Activated CD4-positive, alpha-beta T cell treated with anti-CD3 and anti-CD28 coated beads, Interleukin-10, Interleukin-2, amounts not matched to agents 100 ng/mL and 50 ng/mL, durations not matched to agents 16 hours and 8 hours (primary cell): ENCODE data around the gene NOXA1.

Source experiments
- DNase-seq: peaks from one replicate; pipeline ENCODE4 v3.0.0-alpha.2; 2020

Gene NOXA1

DNA sequence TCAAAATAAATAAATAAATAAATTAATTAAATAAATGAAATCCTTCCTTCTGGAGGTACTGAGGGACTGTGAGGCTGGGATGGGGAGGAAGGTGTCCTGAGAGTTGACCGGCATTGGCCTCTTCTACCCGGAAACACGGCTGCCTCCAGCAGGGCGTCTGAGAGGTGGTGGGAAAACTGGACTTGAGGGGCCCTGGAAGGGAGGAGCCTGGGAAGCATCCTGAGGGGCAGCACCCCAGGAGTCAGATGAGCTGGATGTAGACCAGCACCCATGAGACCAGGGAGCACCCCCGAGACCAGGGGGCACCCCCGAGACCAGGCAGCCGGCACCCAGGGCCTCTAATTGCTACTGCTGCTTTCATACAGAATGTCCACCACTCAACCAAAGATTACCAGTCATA lies 44.7 kb downstream of the NOXA1 start:
- DNase-seq: no peak

DNA sequence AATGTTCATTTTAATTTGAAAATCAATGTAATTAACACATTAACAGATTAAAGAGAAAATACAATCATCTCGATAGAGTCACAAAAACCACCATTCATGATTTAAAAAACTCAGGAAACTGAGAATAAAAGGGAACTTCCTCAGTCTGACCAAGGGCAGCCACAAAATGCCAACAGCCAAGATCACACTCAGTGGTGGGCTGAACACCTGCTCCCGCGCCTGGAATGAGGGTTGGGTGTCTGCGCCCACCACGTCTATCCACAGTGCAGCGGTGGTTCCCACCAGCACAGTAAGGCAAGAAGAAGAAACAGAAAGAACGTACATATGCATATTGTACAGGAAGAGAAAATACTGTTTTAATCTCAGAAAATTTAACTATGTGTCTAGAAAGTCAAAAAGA lies 47.6 kb downstream of the NOXA1 start:
- DNase-seq: no peak

DNA sequence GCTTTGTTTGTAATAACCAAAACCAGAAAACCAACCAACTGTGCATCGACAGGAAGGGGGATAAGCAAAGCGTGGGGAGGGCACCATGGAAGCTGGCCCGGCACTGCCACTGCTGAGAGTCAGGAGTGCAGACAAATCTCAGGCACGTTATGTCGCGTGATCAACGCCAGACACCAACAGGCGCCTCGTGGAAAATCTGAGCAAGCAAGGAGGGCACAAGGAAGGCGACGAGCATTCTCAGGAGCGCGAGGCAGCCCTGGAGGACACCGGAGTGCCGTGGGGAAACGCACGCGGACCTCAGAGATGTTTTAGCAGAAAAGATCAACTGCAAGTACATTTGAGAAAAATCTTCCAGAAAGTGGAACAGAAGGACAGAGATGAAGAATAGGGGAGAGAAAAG lies 51.1 kb downstream of the NOXA1 start:
- no peak for DNase-seq

DNA sequence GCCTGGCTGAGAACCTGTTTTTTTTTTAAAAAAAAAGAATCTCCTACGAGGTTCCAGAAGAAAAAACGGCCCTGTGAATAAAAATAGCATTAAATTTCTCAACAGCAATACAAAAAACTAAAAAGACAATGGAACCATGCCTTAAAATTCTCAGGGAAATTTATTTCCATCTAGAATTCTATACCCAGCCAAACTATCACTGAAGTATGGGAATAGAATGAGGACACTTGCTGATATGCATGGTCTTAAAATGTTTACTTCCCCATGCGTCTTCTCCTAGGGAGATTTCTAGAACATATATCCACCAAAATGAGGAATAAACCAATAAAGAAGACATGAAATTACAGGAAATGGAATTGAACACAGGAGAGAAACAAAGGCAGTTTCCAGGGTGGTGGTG lies 52.5 kb downstream of the NOXA1 start:
- DNase-seq: no peak

DNA sequence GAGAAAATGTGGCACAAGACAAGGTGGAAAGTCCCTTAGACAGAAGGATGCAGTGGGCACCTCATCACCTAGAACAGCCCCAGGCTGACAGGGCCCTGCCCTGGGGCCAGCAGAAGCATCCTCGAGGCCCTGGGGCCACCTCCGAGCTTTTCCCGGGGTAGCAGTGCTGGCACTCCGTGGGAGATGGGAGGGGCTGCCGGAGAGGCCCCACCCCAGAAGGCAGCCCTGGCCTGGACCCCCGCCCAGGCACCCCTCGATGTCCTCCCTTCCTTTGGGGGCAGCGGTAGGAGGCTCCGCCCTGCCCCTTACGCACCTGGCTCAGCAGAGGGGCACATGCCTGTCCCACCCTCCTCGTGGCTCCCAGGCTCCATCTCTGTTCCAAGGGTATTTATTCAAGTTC lies 53.7 kb downstream of the NOXA1 start:
- no peak for DNase-seq

DNA sequence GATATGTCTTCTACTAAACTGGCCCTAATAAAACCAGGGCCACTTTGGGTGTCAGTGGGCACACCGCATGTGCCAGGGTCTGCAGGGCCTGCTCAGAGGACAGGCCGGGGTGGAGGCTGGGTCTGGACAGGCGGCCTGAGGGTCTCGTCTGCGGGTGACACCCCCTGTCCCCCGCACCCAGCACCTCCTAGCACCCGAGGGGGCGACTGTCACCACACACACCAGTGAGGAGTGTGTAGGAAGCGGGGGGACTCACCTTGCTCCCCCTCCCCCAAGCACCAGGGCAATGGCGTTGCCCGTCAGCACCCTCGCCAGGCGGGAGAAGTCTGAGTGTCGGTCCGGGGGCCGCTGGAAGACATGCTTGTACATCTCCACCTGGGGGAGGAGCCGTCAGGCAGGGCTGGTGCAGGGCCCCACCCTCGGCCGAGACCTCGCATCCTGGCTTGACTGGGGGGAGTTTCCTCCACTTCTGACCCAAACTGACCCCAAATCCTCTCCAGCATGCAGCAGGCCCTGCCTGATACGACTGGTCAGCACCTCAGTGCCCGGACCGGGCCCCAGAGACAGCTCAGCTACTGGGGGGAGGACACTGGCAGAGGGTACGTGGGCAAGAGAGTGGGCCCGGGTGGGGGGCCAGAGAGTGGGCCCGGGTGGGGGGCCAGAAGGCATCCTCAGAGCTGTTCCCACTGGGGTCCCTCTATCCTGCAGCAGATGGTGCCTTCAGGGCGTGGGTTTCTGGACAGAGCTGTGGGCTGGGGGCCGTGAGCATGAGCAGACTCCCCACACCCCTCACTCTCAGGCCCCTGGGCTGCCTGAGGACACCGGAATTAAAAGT lies 54.8 kb downstream of the NOXA1 start:
- DNase-seq: no peak

DNA sequence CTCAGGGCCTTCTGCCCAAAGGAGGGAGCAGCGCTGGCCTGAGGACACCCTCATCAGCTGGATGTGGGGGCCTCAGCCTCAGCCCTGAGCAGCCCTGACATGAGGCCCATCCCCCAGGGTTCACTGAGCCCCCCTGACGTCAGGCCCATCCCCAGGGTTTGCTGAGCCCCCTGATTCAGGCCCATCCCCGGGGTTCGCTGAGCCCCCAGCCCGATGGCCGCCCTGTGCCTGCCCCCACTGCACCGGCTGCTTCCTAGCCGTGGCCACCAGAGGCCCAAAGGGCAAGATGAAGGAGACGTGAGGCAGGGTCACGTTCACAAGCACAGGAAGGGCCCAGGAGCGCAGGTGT lies 55.4 kb downstream of the NOXA1 start:
- no peak for DNase-seq

DNA sequence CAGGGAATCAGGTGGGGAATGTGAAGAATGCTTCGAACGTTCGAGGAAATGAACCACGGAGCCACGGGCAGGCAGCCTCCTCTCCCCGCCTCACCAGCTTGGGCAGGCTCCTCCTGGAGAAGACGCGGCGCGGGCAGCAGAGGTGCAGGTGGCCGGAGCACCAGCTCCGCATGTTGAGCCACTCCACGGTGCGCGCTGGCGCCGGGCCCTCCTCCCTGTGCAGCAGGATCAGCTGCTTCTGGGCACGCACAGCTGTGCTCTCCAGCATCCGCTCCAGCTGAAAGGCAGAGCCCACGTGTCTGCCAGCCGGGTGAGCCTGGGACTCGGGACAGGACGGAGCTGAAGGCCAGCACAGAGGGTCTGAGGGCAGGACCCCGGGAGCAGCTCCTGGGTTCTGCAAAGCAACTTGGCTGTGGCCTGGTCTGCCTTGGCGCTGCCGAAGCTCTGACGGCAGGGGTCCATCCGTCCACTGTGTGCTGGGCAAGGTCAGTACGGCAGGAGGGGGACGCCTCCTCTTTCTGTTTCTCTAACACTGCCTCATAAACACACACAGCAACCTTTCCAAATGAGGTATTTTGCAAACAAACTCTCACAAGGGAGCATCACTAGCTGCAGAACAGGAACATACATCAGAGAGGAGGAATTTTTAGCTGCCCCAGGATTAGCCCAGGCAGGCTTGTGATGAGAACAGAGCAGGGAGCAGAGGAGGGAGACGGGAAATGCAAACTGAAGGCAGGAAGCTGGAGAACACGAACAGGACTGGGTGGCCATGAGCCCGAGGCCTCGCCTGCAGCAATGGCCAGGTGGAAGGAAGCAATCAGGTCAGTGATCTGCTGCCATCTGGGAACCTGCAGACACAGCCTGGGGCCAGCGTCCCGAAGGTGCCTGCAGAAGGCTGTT lies 56.0 kb downstream of the NOXA1 start:
- DNase-seq: no peak

DNA sequence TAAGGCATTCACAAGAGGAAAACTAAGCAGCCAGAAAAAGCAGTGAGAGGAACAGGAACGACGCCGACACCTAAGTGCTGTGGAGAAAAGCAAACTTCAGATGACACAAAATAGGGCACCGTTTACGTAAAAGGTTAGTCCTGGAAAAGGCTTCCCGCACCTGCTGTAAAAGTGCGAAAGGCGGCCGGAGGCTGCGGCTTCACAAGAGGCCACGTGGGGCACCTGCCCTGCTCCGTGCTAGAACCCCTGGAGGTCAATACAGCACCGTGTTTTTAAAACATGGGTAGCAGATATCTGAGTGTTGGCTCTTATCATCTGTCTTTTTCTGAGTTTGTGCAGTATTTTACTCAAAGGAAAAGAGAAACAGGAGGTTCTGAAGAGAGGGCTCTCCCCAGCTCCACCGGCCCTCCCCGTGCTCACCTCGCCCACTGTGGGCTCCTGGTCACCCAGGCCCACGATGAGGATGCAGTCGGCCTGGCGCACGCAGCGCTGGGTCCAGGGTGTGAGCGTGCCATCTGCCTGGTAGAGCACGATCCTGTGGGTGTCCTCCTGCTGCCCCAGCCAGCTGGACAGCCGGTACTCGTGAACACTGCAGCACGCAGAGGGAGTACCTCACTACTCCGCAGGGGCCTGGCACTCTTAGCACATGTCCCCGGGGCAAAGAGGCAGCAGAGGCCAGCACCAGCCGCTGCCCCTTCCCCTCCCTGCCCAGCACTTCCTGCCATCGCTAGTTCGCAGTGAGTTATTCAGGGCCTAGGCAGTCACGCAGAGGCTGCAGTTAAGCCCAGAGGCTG lies 56.9 kb downstream of the NOXA1 start:
- DNase-seq: no peak

DNA sequence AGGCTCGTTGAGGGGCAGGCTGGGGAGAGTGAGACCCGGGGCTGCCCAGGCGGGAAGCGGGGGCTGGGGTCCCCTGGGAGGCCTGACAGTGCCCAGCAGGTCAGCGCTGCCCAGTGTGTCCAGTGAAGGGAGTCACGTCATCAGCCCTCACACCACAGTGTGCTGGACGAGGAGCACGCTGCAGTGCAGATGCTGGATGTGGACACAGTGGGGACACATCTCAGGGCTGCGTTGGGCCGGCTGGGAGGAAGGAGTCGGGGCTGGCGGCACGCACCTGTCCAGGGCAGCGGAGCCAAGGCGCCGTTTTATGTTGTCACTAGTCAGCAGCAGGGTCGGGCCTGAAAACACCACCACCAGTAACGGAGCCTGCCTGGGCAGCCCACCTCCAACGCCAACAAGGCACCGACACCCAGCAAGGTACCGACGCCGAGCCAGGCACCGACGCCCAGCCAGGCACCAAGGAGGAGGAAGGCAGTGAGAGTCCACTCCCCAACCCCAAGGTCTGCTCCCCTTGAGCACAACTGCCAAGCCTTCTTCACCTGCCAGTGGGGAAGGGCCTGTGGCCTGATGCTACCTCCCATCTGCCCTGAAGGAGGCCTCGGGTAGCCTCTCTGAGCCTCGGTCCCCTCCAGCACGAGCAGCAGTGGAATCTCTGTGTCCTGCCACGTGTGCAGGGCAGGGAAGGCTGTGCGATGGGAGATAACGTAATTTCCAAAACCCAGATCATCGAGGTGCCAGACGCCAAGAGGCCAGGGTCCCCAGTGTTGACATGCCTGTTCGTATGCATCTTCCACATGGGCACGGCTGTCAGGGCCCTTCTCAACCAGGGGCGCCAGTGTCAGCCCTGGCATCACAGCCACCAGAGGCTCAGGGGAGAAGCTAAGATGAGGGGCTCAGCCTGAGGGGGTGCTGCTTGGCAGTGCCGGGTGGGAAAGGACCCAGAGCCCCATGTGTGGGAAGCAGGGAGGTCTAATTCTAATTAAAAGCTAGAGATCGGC lies 57.8 kb downstream of the NOXA1 start:
- no peak for DNase-seq

DNA sequence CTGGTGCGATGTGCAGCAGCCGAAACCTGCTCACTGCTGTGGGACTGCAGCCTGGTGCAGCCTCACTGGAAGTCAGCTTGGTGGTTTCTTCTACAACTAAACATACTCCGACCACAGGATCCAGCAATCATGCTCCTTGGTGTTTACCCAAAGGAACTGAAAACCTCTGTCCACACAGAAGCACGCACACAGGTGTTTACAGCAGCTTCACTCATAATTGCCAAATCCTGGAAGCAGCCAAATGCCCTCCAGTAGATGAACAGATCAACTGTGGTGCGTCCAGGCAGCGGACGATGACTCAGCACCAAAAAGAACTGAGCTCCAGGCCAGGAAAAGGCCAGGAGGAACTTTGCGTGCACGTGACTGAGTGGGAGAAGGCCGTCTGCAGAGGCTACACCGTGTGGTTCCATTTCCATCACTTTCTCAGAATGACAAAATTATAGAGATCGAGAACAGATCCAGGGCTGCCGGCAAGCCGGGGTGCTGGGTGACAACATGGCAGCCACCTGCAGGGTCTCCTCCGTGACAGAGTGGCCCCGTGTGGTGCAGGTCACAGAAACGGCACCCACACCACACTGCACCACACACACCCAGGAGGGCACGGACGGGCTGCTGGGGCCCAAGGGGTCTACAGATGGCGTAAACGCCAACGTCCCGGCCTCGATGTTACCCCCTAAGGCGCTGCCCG lies 59.0 kb downstream of the NOXA1 start:
- DNase-seq: no peak
